Right lobe of liver (tissue), 4 donors: ENCODE results near the gene ANKRD13B.
A peak's percentile ranks its signal among the peaks of the same experiment; 100 is the strongest.

ENCODE experiments used
- POLR2A ChIP-seq: fragments of 450-650 bp; IDR thresholded peaks from one replicate; pipeline ENCODE4 v1.6.1; 2017; ENCODE audit warnings: antibody characterized with exemption, mild to moderate bottlenecking
- TF ChIP-seq, protein P1 (sequence below), 4 donors: fragments of 200-600 bp in 3 of 4; fragments of 450-650 bp in 1 of 4; IDR thresholded peaks; one replicate each; pipeline versions ENCODE4 v1.5.1 to v1.8.0; 2016 to 2022; ENCODE audit warnings: antibody characterized with exemption in 4 of 4, mild to moderate bottlenecking in 2 of 4
- donor health status: DM: no; HTN: no; CAD: no.
- donor health status: DM: no; HTN: no; CAD: no.
- donor health status: DM: no; HTN: yes; CAD: no.

DNA sequence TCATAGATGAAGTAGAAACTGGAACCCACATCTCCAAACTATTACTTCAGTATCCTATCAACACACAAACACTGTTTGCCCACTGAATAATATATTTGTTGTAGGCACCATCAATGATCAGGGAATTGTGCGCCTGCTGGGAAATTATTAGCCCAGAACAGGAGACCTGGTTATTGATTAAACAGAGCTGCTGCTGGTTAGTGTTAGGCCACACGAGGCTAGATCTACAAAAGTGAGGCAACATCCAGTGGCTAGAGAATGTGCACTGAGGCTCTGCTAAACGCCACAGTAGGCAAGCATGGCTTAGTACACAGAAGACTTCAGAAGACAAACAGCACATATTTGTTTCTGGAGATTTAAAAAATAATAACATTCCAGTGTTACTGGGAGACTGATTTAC, 37.1 kb upstream of the ANKRD13B start:
- TF ChIP-seq, protein P1, sequence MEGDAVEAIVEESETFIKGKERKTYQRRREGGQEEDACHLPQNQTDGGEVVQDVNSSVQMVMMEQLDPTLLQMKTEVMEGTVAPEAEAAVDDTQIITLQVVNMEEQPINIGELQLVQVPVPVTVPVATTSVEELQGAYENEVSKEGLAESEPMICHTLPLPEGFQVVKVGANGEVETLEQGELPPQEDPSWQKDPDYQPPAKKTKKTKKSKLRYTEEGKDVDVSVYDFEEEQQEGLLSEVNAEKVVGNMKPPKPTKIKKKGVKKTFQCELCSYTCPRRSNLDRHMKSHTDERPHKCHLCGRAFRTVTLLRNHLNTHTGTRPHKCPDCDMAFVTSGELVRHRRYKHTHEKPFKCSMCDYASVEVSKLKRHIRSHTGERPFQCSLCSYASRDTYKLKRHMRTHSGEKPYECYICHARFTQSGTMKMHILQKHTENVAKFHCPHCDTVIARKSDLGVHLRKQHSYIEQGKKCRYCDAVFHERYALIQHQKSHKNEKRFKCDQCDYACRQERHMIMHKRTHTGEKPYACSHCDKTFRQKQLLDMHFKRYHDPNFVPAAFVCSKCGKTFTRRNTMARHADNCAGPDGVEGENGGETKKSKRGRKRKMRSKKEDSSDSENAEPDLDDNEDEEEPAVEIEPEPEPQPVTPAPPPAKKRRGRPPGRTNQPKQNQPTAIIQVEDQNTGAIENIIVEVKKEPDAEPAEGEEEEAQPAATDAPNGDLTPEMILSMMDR (IDR thresholded peaks at IDR 0.05): peak in 1 of 4 donors; percentile 9
- no peak for TF ChIP-seq POLR2A
